Measurements from ENCODE around the gene PROSER3. TPM values are rescaled to one million over a fixed set of nuclear protein-coding genes. Genes with fewer than 3 reads are reported as not detected.

The PROSER3 gene
- total and polyA plus RNA-seq, 2 experiments from 2014 or later, result 21.8 to 28.0 TPM

- no peak overlapping the region for H3K27ac ChIP-seq (ENCODE audit: low read depth)
- no peaks in the 10 kb centered on the region for H3K9me2 ChIP-seq (ENCODE audit: insufficient read depth)
- peaks cover 10% of the 10 kb centered on the region; the same call in 1 of the 2 replicates for H3F3A ChIP-seq (replicated peaks; ENCODE audit: low read depth)
- no peak overlapping the region for H2AFZ ChIP-seq
- Mint-ChIP-seq H3K36me3 (ENCODE audit: low read depth) (peaks cover 3% of the 10 kb centered on the region; the same call in 1 of the 3 replicates), H3K4me1 (peaks cover 47% of the 10 kb centered on the region), H3K27ac (no peak overlapping the region), H3K27me3 (ENCODE audit: insufficient read depth, low read depth, poor library complexity) (peaks cover 19% of the 10 kb centered on the region), H3K9me3 (no peaks in the 10 kb centered on the region), H3K4me3 (peak overlapping the region; percentile 1; the same call in 1 of the 3 replicates)
- peaks cover 39% of the 10 kb centered on the region for H3K4me1 ChIP-seq (ENCODE audit: insufficient read depth)
- H3K79me2 ChIP-seq (replicated peaks; ENCODE audit: insufficient read depth), result no peaks in the 10 kb centered on the region
- H3K27me3 ChIP-seq (ENCODE audit: insufficient read depth), result no peaks in the 10 kb centered on the region
- H3K4me3 ChIP-seq, result no peak overlapping the region
- TF ChIP-seq EZH2phosphoT487 (IDR thresholded peaks at IDR 0.05; ENCODE audit: unreplicated experiment) (no peak), EZH2 (IDR thresholded peaks at IDR 0.05; ENCODE audit: low read depth, unreplicated experiment) (no peak), JUNB (IDR thresholded peaks at IDR 0.05; ENCODE audit: unreplicated experiment) (no peak), ZNF462 (CRISPR knock-in tag; IDR thresholded peaks at IDR 0.05) (no peak), ZNF331 (CRISPR knock-in tag; IDR thresholded peaks at IDR 0.05; ENCODE audit: low read depth) (no peak), ZNF114 (CRISPR knock-in tag; IDR thresholded peaks at IDR 0.05) (no peak), STAT1 (IDR thresholded peaks at IDR 0.05; ENCODE audit: unreplicated experiment) (no peak)
- TF ChIP-seq, protein P1, sequence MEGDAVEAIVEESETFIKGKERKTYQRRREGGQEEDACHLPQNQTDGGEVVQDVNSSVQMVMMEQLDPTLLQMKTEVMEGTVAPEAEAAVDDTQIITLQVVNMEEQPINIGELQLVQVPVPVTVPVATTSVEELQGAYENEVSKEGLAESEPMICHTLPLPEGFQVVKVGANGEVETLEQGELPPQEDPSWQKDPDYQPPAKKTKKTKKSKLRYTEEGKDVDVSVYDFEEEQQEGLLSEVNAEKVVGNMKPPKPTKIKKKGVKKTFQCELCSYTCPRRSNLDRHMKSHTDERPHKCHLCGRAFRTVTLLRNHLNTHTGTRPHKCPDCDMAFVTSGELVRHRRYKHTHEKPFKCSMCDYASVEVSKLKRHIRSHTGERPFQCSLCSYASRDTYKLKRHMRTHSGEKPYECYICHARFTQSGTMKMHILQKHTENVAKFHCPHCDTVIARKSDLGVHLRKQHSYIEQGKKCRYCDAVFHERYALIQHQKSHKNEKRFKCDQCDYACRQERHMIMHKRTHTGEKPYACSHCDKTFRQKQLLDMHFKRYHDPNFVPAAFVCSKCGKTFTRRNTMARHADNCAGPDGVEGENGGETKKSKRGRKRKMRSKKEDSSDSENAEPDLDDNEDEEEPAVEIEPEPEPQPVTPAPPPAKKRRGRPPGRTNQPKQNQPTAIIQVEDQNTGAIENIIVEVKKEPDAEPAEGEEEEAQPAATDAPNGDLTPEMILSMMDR (conservative IDR thresholded peaks at IDR 0.05; ENCODE audit: low read depth in 2 of 2), result no peak
- TF ChIP-seq, protein P2, sequence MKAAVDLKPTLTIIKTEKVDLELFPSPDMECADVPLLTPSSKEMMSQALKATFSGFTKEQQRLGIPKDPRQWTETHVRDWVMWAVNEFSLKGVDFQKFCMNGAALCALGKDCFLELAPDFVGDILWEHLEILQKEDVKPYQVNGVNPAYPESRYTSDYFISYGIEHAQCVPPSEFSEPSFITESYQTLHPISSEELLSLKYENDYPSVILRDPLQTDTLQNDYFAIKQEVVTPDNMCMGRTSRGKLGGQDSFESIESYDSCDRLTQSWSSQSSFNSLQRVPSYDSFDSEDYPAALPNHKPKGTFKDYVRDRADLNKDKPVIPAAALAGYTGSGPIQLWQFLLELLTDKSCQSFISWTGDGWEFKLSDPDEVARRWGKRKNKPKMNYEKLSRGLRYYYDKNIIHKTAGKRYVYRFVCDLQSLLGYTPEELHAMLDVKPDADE (IDR thresholded peaks at IDR 0.05), result no peak
- no peaks in the 10 kb centered on the region for H3K36me3 ChIP-seq (ENCODE audit: insufficient read depth)
- no peaks in the 10 kb centered on the region; the same call in 1 of the 2 replicates for H4K20me1 ChIP-seq (replicated peaks; ENCODE audit: insufficient read depth)
- peak; percentile 32 for DNase-seq (ENCODE audit: low spot score)
- no peak for ATAC-seq
- no peak overlapping the region; the same call in 1 of the 2 replicates for H3K4me2 ChIP-seq
Observed at GRCh38 chr19:35712567-35713505, 45.1 kb upstream of the PROSER3 start.

All from GM23338 (cell line).